Left lung (tissue), 10 donors: ENCODE measurements around the gene CD59. TPM values are rescaled to one million over a fixed set of nuclear protein-coding genes. Genes with fewer than 3 reads are reported as not detected.
"Not testable (repeated sequence)": the region's sequence is repeated elsewhere in the genome, so short reads cannot be mapped to it uniquely, and the experiment has no call there.

Source experiments
- ATAC-seq: fragments of 200-7000 bp; cut with Tn5 transposase; one replicate; pipeline ENCODE4 v1.9.1; 2020; ENCODE audit warnings: moderate library complexity
- DNase-seq, 4 donors: peaks; one replicate each; pipeline ENCODE4 v3.0.0-alpha.2; 2013 to 2020
- H3K27ac ChIP-seq, 2 donors: fragments of 200-600 bp; sonication (generic) in 1 of 2; one replicate each; pipeline versions ENCODE4 v1.5.0 to v1.8.0; 2020 to 2021
- H3K27me3 ChIP-seq, 2 donors: fragments of 200-600 bp; sonication (generic) in 1 of 2; one replicate each; pipeline versions ENCODE4 v1.5.0 to v1.8.0; 2020 to 2021
- H3K36me3 ChIP-seq, 2 donors: fragments of 200-600 bp; sonication (generic) in 1 of 2; one replicate each; pipeline versions ENCODE4 v1.5.0 to v1.8.0; 2020 to 2021
- H3K4me1 ChIP-seq, 2 donors: fragments of 200-600 bp; one replicate each; pipeline ENCODE4 v1.8.0; 2021
- H3K4me3 ChIP-seq, 2 donors: fragments of 200-600 bp; sonication (generic) in 1 of 2; one replicate each; pipeline versions ENCODE4 v1.5.0 to v1.8.0; 2020 to 2021; ENCODE audit warnings: mild to moderate bottlenecking in 1 of 2
- H3K9me3 ChIP-seq, 2 donors: fragments of 200-600 bp; sonication (generic) in 1 of 2; one replicate each; pipeline versions ENCODE4 v1.5.0 to v1.8.0; 2020 to 2021
- CTCF ChIP-seq, 2 donors: fragments of 200-600 bp; sonication (generic) in 1 of 2; IDR thresholded peaks; one replicate each; pipeline versions ENCODE4 v1.5.0 to v1.8.0; 2021; ENCODE audit warnings: antibody characterized with exemption in 2 of 2
- intact Hi-C, 2 donors: fragments of 100-400 bp; cut with DNase I; formaldehyde crosslinking; loops; one replicate each; pipeline versions ENCODE4 v1.11.2 to v1.14.2; 2022
- polyA plus RNA-seq, 6 donors: library from polyadenylated mRNA; unstranded; fragments of 120-200 nt; gene quantifications; one replicate each; pipeline ENCODE4 v1.2.1, GENCODE V29; 2013; ENCODE audit not compliant: insufficient read length in 6 of 6
- total RNA-seq, 2 donors: library from RNA; stranded (reverse); fragmentation: NEBNext Ultra II Directional; extraction: Animal tissue kit (Norgen Biotek cat#: 25700); gene quantifications; one replicate each; pipeline ENCODE4 v1.2.1, GENCODE V29; 2021
- donor health status: DM: no; HTN: yes; CAD: no.
- donor health status: DM: no; HTN: no; CAD: no.

Gene CD59
- total and polyA plus RNA-seq, 8 donors = 190 to 1,244 (median 226) TPM

GRCh38 chr11:33682446-33682845 lies 53.8 kb downstream of the CD59 start:
- DNase-seq (no peak), ATAC-seq (no peak)
- Histone ChIP-seq H3K27ac (no peak overlapping the region), H3K27me3 (peaks cover 0 to 3% of the 10 kb centered on the region in 2 donors), H3K4me3 (no peak overlapping the region), H3K4me1 (no peaks in the 10 kb centered on the region), H3K36me3 (no peaks in the 10 kb centered on the region), H3K9me3 (peaks cover 0 to 12% of the 10 kb centered on the region in 2 donors)
- intact Hi-C loops = no loop called here
- TF ChIP-seq CTCF (IDR thresholded peaks at IDR 0.05) = no peak

GRCh38 chr11:33682019-33682418 lies 54.2 kb downstream of the CD59 start:
- intact Hi-C loops = no loop called here
- Histone ChIP-seq H3K36me3 (no peaks in the 10 kb centered on the region), H3K9me3 (peaks cover 0 to 12% of the 10 kb centered on the region in 2 donors), H3K4me1 (no peaks in the 10 kb centered on the region), H3K27me3 (peaks cover 0 to 3% of the 10 kb centered on the region in 2 donors), H3K27ac (no peak overlapping the region), H3K4me3 (no peak overlapping the region)
- no peak for TF ChIP-seq CTCF (IDR thresholded peaks at IDR 0.05)
- DNase-seq (no peak), ATAC-seq (no peak)

GRCh38 chr11:33678616-33679015 lies 57.6 kb downstream of the CD59 start:
- H3K27me3 ChIP-seq, DNase-seq, H3K4me1 ChIP-seq, H3K27ac ChIP-seq, H3K36me3 ChIP-seq, ATAC-seq, intact Hi-C loops, H3K4me3 ChIP-seq: not testable (repeated sequence)
- H3K9me3 ChIP-seq = peaks cover 0 to 12% of the 10 kb centered on the region in 2 donors

GRCh38 chr11:33674035-33674814 lies 62.0 kb downstream of the CD59 start:
- DNase-seq (no peak), ATAC-seq (no peak)
- Histone ChIP-seq H3K27me3 (no peaks in the 10 kb centered on the region), H3K9me3 (peaks cover 0 to 12% of the 10 kb centered on the region in 2 donors), H3K27ac (no peak overlapping the region), H3K4me1 (no peaks in the 10 kb centered on the region), H3K36me3 (no peaks in the 10 kb centered on the region), H3K4me3 (no peak overlapping the region)
- no peak for TF ChIP-seq CTCF (IDR thresholded peaks at IDR 0.05)
- intact Hi-C loops = no loop called here

- ATAC-seq (no peak), DNase-seq (no peak)
- intact Hi-C loops = no loop called here
Measured at GRCh38 chr11:33672273-33672672, 64.0 kb downstream of the CD59 start.

More at GRCh38 chr11:33672273-33672672, 64.0 kb downstream of the CD59 start:
- Histone ChIP-seq H3K36me3 (no peaks in the 10 kb centered on the region), H3K9me3 (peaks cover 0 to 1% of the 10 kb centered on the region in 2 donors), H3K27ac (no peak overlapping the region), H3K4me3 (no peak overlapping the region), H3K27me3 (no peaks in the 10 kb centered on the region), H3K4me1 (no peaks in the 10 kb centered on the region)
- no peak for TF ChIP-seq CTCF (IDR thresholded peaks at IDR 0.05)
